Neural progenitor cell (in vitro differentiated cells): ENCODE measurements around the gene CD200R1L. TPM values are rescaled to one million over a fixed set of nuclear protein-coding genes. Genes with fewer than 3 reads are reported as not detected.

ENCODE experiments used
- DNase-seq: peaks from one replicate; pipeline ENCODE4 v3.0.0-alpha.2; 2016; ENCODE audit warnings: low spot score
- H2AFZ ChIP-seq: fragments of 200-600 bp; sonication (generic); replicated peaks from 2 replicates; pipeline ENCODE4 v1.6.1; 2016; ENCODE audit warnings: antibody characterized with exemption
- H3F3A ChIP-seq: fragments of 200-600 bp; sonication (generic); 2 replicates; pipeline ENCODE4 v1.6.1; 2016; ENCODE audit warnings: antibody characterized with exemption, low read depth
- H3K27ac ChIP-seq: fragments of 200-600 bp; sonication (generic); 2 replicates; pipeline ENCODE4 v1.5.1; 2016; ENCODE audit warnings: mild to moderate bottlenecking
- H3K27me3 ChIP-seq: fragments of 200-600 bp; sonication (generic); 2 replicates; pipeline ENCODE4 v1.6.1; 2016; ENCODE audit warnings: mild to moderate bottlenecking, moderate library complexity
- H3K36me3 ChIP-seq: fragments of 200-600 bp; sonication (generic); 2 replicates; pipeline ENCODE4 v1.5.1; 2016
- H3K4me1 ChIP-seq: fragments of 200-600 bp; sonication (generic); 2 replicates; pipeline ENCODE4 v1.6.1; 2016; ENCODE audit warnings: mixed run types
- H3K4me2 ChIP-seq: fragments of 200-600 bp; sonication (generic); 2 replicates; pipeline ENCODE4 v1.6.1; 2016
- H3K4me3 ChIP-seq: fragments of 200-600 bp; sonication (generic); 2 replicates; pipeline ENCODE4 v1.5.1; 2016
- H3K79me2 ChIP-seq: fragments of 200-600 bp; sonication (generic); 2 replicates; pipeline ENCODE4 v1.6.1; 2016; ENCODE audit warnings: low read depth
- H3K9ac ChIP-seq: fragments of 200-600 bp; sonication (generic); 2 replicates; pipeline ENCODE4 v1.6.1; 2016
- H3K9me3 ChIP-seq: fragments of 200-600 bp; sonication (generic); 2 replicates; pipeline ENCODE4 v1.5.1; 2016; ENCODE audit warnings: low read depth
- H4K20me1 ChIP-seq: fragments of 200-600 bp; sonication (generic); 2 replicates; pipeline ENCODE4 v1.6.1; 2016; ENCODE audit warnings: low read depth
- H3K27ac Mint-ChIP-seq: 3 replicates; pipeline ENCODE4 v1.8.0; 2021; ENCODE audit warnings: mixed read lengths
- H3K27me3 Mint-ChIP-seq: 2 replicates; pipeline ENCODE4 v1.8.0; 2022; ENCODE audit warnings: low read depth, mild to moderate bottlenecking, inconsistent platforms, moderate library complexity, mixed read lengths; ENCODE audit not compliant: insufficient read depth
- H3K36me3 Mint-ChIP-seq: 3 replicates; pipeline ENCODE4 v1.8.0; 2021; ENCODE audit warnings: mixed read lengths
- H3K4me1 Mint-ChIP-seq: 3 replicates; pipeline ENCODE4 v1.8.0; 2021; ENCODE audit warnings: mixed read lengths
- H3K4me3 Mint-ChIP-seq: 3 replicates; pipeline ENCODE4 v1.8.0; 2021; ENCODE audit warnings: mild to moderate bottlenecking, moderate library complexity, mixed read lengths
- H3K9me3 Mint-ChIP-seq: 3 replicates; pipeline ENCODE4 v1.8.0; 2020; ENCODE audit warnings: mixed read lengths
- CTCF ChIP-seq: fragments of 200-600 bp; sonication (generic); IDR thresholded peaks from 2 replicates; pipeline ENCODE4 v1.5.1; 2017; ENCODE audit warnings: antibody characterized with exemption, mild to moderate bottlenecking
- EZH2 ChIP-seq: fragments of 200-600 bp; sonication (generic); IDR thresholded peaks from 2 replicates; pipeline ENCODE4 v1.6.1; 2017; ENCODE audit warnings: antibody characterized with exemption, mild to moderate bottlenecking, moderate library complexity
- EZH2phosphoT487 ChIP-seq: fragments of 200-600 bp; sonication (generic); IDR thresholded peaks from 2 replicates; pipeline ENCODE4 v1.6.1; 2017; ENCODE audit warnings: antibody characterized with exemption
- total RNA-seq: library from RNA; depleted of rRNA; stranded (reverse); fragments of >200 nt; gene quantifications from 2 replicates; pipeline ENCODE4 v1.2.3, GENCODE V29; 2015; ENCODE audit warnings: low replicate concordance

Gene CD200R1L
- total RNA-seq, 1 donor from 2014 or later = not detected

- no peak for TF ChIP-seq EZH2
- TF ChIP-seq EZH2phosphoT487 = no peak
- TF ChIP-seq CTCF = no peak
- Mint-ChIP-seq H3K4me1 (peaks cover 3% of the 10 kb centered on the region), H3K27ac (no peak overlapping the region), H3K9me3 (no peaks in the 10 kb centered on the region), H3K4me3 (no peak overlapping the region), H3K36me3 (no peaks in the 10 kb centered on the region), H3K27me3 (no peaks in the 10 kb centered on the region)
- Histone ChIP-seq H3K79me2 (no peaks in the 10 kb centered on the region), H3K4me1 (no peaks in the 10 kb centered on the region), H3K36me3 (no peaks in the 10 kb centered on the region), H2AFZ (no peak overlapping the region), H4K20me1 (no peaks in the 10 kb centered on the region), H3K27me3 (no peaks in the 10 kb centered on the region), H3K4me3 (no peak overlapping the region), H3K9me3 (no peaks in the 10 kb centered on the region), H3K4me2 (no peak overlapping the region), H3K9ac (no peak overlapping the region), H3K27ac (no peak overlapping the region), H3F3A (no peaks in the 10 kb centered on the region)
- no peak for DNase-seq
Measured at GRCh38 chr3:112808136-112808535, 38.5 kb downstream of the CD200R1L start.

- DNase-seq = no peak
- no peaks in the 10 kb centered on the region for H3K27me3 ChIP-seq
- H3K79me2 ChIP-seq = no peaks in the 10 kb centered on the region
- H3F3A ChIP-seq = no peaks in the 10 kb centered on the region
- H3K4me1 ChIP-seq = no peaks in the 10 kb centered on the region
- no peaks in the 10 kb centered on the region for H4K20me1 ChIP-seq
- Mint-ChIP-seq H3K4me3 (no peak overlapping the region), H3K27ac (no peak overlapping the region), H3K4me1 (peaks cover 4% of the 10 kb centered on the region), H3K9me3 (no peaks in the 10 kb centered on the region), H3K27me3 (no peaks in the 10 kb centered on the region), H3K36me3 (no peaks in the 10 kb centered on the region)
- no peak overlapping the region for H3K4me2 ChIP-seq
- H3K27ac ChIP-seq = no peak overlapping the region
- no peaks in the 10 kb centered on the region for H3K9me3 ChIP-seq
- no peaks in the 10 kb centered on the region for H3K36me3 ChIP-seq
- H2AFZ ChIP-seq = no peak overlapping the region
- TF ChIP-seq EZH2 (no peak), CTCF (no peak), EZH2phosphoT487 (no peak)
- no peak overlapping the region for H3K9ac ChIP-seq
- no peak overlapping the region for H3K4me3 ChIP-seq
Measured at GRCh38 chr3:112807685-112808084, 39.0 kb downstream of the CD200R1L start.

- Mint-ChIP-seq H3K4me1 (peaks cover 4% of the 10 kb centered on the region), H3K27ac (no peak overlapping the region), H3K36me3 (no peaks in the 10 kb centered on the region), H3K9me3 (no peaks in the 10 kb centered on the region), H3K4me3 (no peak overlapping the region), H3K27me3 (no peaks in the 10 kb centered on the region)
- H3K27ac ChIP-seq = no peak overlapping the region
- H2AFZ ChIP-seq = no peak overlapping the region
- H3F3A ChIP-seq = no peaks in the 10 kb centered on the region
- no peak overlapping the region for H3K9ac ChIP-seq
- TF ChIP-seq EZH2phosphoT487 (no peak), CTCF (no peak), EZH2 (no peak)
- no peaks in the 10 kb centered on the region for H3K36me3 ChIP-seq
- H3K4me3 ChIP-seq = no peak overlapping the region
- H3K4me1 ChIP-seq = no peaks in the 10 kb centered on the region
- H3K27me3 ChIP-seq = no peaks in the 10 kb centered on the region
- H3K4me2 ChIP-seq = no peak overlapping the region
- no peaks in the 10 kb centered on the region for H4K20me1 ChIP-seq
- H3K79me2 ChIP-seq = no peaks in the 10 kb centered on the region
- no peaks in the 10 kb centered on the region for H3K9me3 ChIP-seq
- no peak for DNase-seq
Measured at GRCh38 chr3:112806903-112807302, 39.8 kb downstream of the CD200R1L start.
